K562 (cell line): ENCODE measurements around the gene NCKIPSD. TPM values are rescaled to one million over a fixed set of nuclear protein-coding genes. Genes with fewer than 3 reads are reported as not detected.

Experiments
- CREBBP ChIP-seq: IDR thresholded peaks from one replicate; pipeline ENCODE4 v1.6.1; 2012; ENCODE audit warnings: low read depth, mild to moderate bottlenecking, control low read depth, inconsistent platforms, low read length
- CSDE1 ChIP-seq, 2 experiments: fragments of 450-650 bp; IDR thresholded peaks; 2 replicates each; pipeline ENCODE4 v1.6.1; 2016; ENCODE audit warnings: mild to moderate bottlenecking in 1 of 2
- FOSL1 ChIP-seq: fragments of 200-800 bp; sonication (Bioruptor generic); conservative IDR thresholded peaks from 2 replicates; pipeline ENCODE4 v1.6.1; 2016; ENCODE audit warnings: missing genetic modification characterization, missing compliant biosample characterization
- MEF2A ChIP-seq: IDR thresholded peaks from 2 replicates; pipeline ENCODE4 v1.6.1; 2011; ENCODE audit warnings: low read depth, mild to moderate bottlenecking, low read length, moderate library complexity; ENCODE audit not compliant: control insufficient read depth
- NKRF ChIP-seq: fragments of 450-650 bp; IDR thresholded peaks from 2 replicates; pipeline ENCODE4 v1.6.1; 2016; ENCODE audit warnings: borderline replicate concordance
- PKNOX1 ChIP-seq: fragments of 450-650 bp; IDR thresholded peaks from 2 replicates; pipeline ENCODE4 v1.6.1; 2016
- PRDM10 ChIP-seq: fragments of 450-650 bp; IDR thresholded peaks from 2 replicates; pipeline ENCODE4 v1.6.1; 2018; ENCODE audit not compliant: partially characterized antibody
- RHOXF2B ChIP-seq: fragments of 250-450 bp; sonication (Bioruptor Pico); conservative IDR thresholded peaks from 2 replicates; pipeline ENCODE4 v1.5.1; 2021
- SMAD4 ChIP-seq: fragments of 250-450 bp; sonication (Bioruptor Pico); conservative IDR thresholded peaks from 2 replicates; pipeline ENCODE4 v1.8.0; 2021; ENCODE audit warnings: inconsistent platforms, mild to moderate bottlenecking, moderate library complexity
- SREBF1 ChIP-seq: fragments of 150-350 bp; IDR thresholded peaks from 2 replicates; pipeline ENCODE4 v1.6.1; 2014; ENCODE audit warnings: antibody characterized with exemption, low read depth, low read length, borderline replicate concordance
- SRF ChIP-seq, 2 experiments: fragments of 250-450, 450-650 bp in 1 of 2; sonication (Bioruptor Pico) in 1 of 2; sonication (generic) in 1 of 2; formaldehyde crosslinking; IDR thresholded peaks; 2 replicates each; pipeline versions ENCODE4 v1.5.0 to v1.5.1; 2020 to 2022; ENCODE audit warnings: mild to moderate bottlenecking in 1 of 2, missing genetic modification reagents in 1 of 2
- ZNF699 ChIP-seq: fragments of 250-450 bp; sonication (Bioruptor Pico); IDR thresholded peaks from 2 replicates; pipeline ENCODE4 v1.8.0; 2021; ENCODE audit warnings: mild to moderate bottlenecking, moderate library complexity; ENCODE audit not compliant: insufficient replicate concordance
- polyA plus RNA-seq, 8 experiments: library from polyadenylated mRNA; depleted of rRNA in 4 of 8; stranded (reverse) in 5 of 8; unstranded in 3 of 8; fragments of >200 nt; fragmentation: Nextera tagmentation in 2 of 8; fragmentation: Illumina TruSeq in 1 of 8; extraction: Ambion mirVana in 2 of 8; extraction: Trizol in 1 of 8; gene quantifications; 2 replicates each; pipeline versions ENCODE4 v1.2.1 to v1.2.3, GENCODE V29; 2011 to 2014; ENCODE audit warnings: inconsistent platforms in 1 of 8, missing spikeins in 1 of 8
- total RNA-seq, 7 experiments: library from RNA; depleted of rRNA in 6 of 7; stranded (reverse); fragments of >200 nt in 6 of 7; fragmentation: Illumina TruSeq in 2 of 7; extraction: Trizol in 2 of 7; gene quantifications; 2 replicates each; pipeline versions ENCODE4 v1.2.1 to v1.2.3, GENCODE V29; 2011 to 2021; ENCODE audit warnings: low replicate concordance in 1 of 7

The NCKIPSD gene
- total and polyA plus RNA-seq, 9 of the 15 experiments (the other 6 are each of a cell fraction or from before 2014, with no cell fraction given): 0.49 to 24.4 (median 12.3) TPM

GRCh38 chr3:48634661-48635221 lies 51.0 kb downstream of the NCKIPSD start (continued):
- peak; percentile 49 for TF ChIP-seq PRDM10
- TF ChIP-seq SREBF1: no peak
- TF ChIP-seq CSDE1 (IDR thresholded peaks at IDR 0.05): no peak
- TF ChIP-seq MEF2A: no peak
- no peak for TF ChIP-seq CREBBP
- TF ChIP-seq FOSL1 (tag): peak; percentile 33
- TF ChIP-seq SMAD4 (CRISPR knock-in tag): no peak
- TF ChIP-seq RHOXF2B (CRISPR knock-in tag): no peak
- 0 out of 2 replicates have a peak, but pooled peaks have one; percentile 15 for TF ChIP-seq PKNOX1
- TF ChIP-seq ZNF699 (CRISPR knock-in tag): no peak
- no peak for TF ChIP-seq NKRF
- 0 out of 4 replicates have a peak, but pooled peaks of 1 of the 2 experiments have one; percentile 30 for TF ChIP-seq SRF (CRISPR knock-in tag; IDR thresholded peaks at IDR 0.05)
